Uterus (tissue), 4 donors: ENCODE data around the gene CIBAR2. TPM values are rescaled to one million over a fixed set of nuclear protein-coding genes. Genes with fewer than 3 reads are reported as not detected.

Experiments used
- DNase-seq, 2 donors: peaks; one replicate each; pipeline ENCODE4 v3.0.0-alpha.2; 2019 to 2020
- H3K27ac ChIP-seq, 2 donors: fragments of 200-600 bp; sonication (generic); 1 replicate in 1 of 2; 2 replicates in 1 of 2; pipeline ENCODE4 v1.5.1; 2016 to 2018
- H3K27me3 ChIP-seq, 2 donors: fragments of 200-600 bp; sonication (generic); one replicate each; pipeline ENCODE4 v1.5.1; 2018 to 2019; ENCODE audit warnings: control low read depth in 1 of 2
- H3K36me3 ChIP-seq, 2 donors: fragments of 200-600 bp; sonication (generic); one replicate each; pipeline ENCODE4 v1.5.1; 2019; ENCODE audit warnings: control low read depth in 1 of 2
- H3K4me1 ChIP-seq, 2 donors: fragments of 200-600 bp; sonication (generic); one replicate each; pipeline ENCODE4 v1.5.1; 2018 to 2019; ENCODE audit warnings: control low read depth in 1 of 2
- H3K4me3 ChIP-seq, 2 donors: fragments of 200-600 bp; sonication (generic); 1 replicate in 1 of 2; 2 replicates in 1 of 2; pipeline ENCODE4 v1.5.1; 2018 to 2019; ENCODE audit warnings: mild to moderate bottlenecking in 1 of 2
- H3K9me3 ChIP-seq, 2 donors: fragments of 200-600 bp; sonication (generic); one replicate each; pipeline ENCODE4 v1.5.1; 2019; ENCODE audit warnings: control low read depth in 1 of 2
- CTCF ChIP-seq, 4 experiments: fragments of 200-600 bp in 2 of 4; fragments of 450-650 bp in 2 of 4; sonication (generic) in 2 of 4; IDR thresholded peaks; one replicate each; pipeline ENCODE4 v1.5.1; 2016 to 2019; ENCODE audit warnings: antibody characterized with exemption in 4 of 4, mild to moderate bottlenecking in 2 of 4, moderate library complexity in 1 of 4
- POLR2A ChIP-seq, 2 donors: fragments of 450-650 bp; IDR thresholded peaks; one replicate each; pipeline ENCODE4 v1.6.1; 2016; ENCODE audit warnings: antibody characterized with exemption in 2 of 2, mild to moderate bottlenecking in 1 of 2, moderate library complexity in 1 of 2
- intact Hi-C: fragments of 100-400 bp; cut with DNase I; formaldehyde crosslinking; loops from one replicate; pipeline ENCODE4 v1.15.1; 2023; ENCODE audit warnings: low total_unique reads
- total RNA-seq, 4 donors: library from RNA; depleted of rRNA in 3 of 4; stranded (reverse); fragments of >200 nt in 3 of 4; gene quantifications; one replicate each; pipeline versions ENCODE4 v1.1.0 to v1.2.4, GENCODE V29; 2014 to 2023
- donor health status: DM: yes; HTN: yes; CAD: no.

The CIBAR2 gene
- total RNA-seq, 4 donors from 2014 or later = 2.4 TPM; not detected in 3

GRCh38 chr16:85111184-85111583 lies 1.1 kb downstream of the CIBAR2 start:
- Histone ChIP-seq H3K4me3 (no peak overlapping the region), H3K36me3 (no peaks in the 10 kb centered on the region), H3K27ac (no peak overlapping the region), H3K27me3 (no peaks in the 10 kb centered on the region), H3K4me1 (no peaks in the 10 kb centered on the region), H3K9me3 (no peaks in the 10 kb centered on the region)
- intact Hi-C loops = loop anchor here (10.0 kb wide), 1 partner anchor 144 kb away; no protein-coding TSS in a partner anchor
- no peak for DNase-seq
- TF ChIP-seq CTCF (IDR thresholded peaks at IDR 0.05) (no peak), POLR2A (IDR thresholded peaks at IDR 0.05) (no peak)

- intact Hi-C loops = loop anchor here (10.0 kb wide), 1 partner anchor 145 kb away; no protein-coding TSS in a partner anchor
- no peak overlapping the region for H3K4me3 ChIP-seq
- H3K4me1 ChIP-seq = no peaks in the 10 kb centered on the region
- no peaks in the 10 kb centered on the region for H3K36me3 ChIP-seq
- TF ChIP-seq POLR2A (IDR thresholded peaks at IDR 0.05) (no peak), CTCF (IDR thresholded peaks at IDR 0.05) (no peak)
- no peaks in the 10 kb centered on the region for H3K9me3 ChIP-seq
- H3K27me3 ChIP-seq = no peaks in the 10 kb centered on the region
- H3K27ac ChIP-seq = no peak overlapping the region
- no peak for DNase-seq
Observed at GRCh38 chr16:85110105-85110504, 2.2 kb downstream of the CIBAR2 start.

GRCh38 chr16:85107532-85107931 lies 4.7 kb downstream of the CIBAR2 start:
- no peaks in the 10 kb centered on the region for H3K36me3 ChIP-seq
- no peak for DNase-seq
- H3K4me3 ChIP-seq = no peak overlapping the region
- TF ChIP-seq POLR2A (IDR thresholded peaks at IDR 0.05) (no peak), CTCF (IDR thresholded peaks at IDR 0.05) (no peak)
- no peaks in the 10 kb centered on the region for H3K27me3 ChIP-seq
- H3K27ac ChIP-seq = no peak overlapping the region
- intact Hi-C loops = no loop called here
- H3K9me3 ChIP-seq = no peaks in the 10 kb centered on the region
- no peaks in the 10 kb centered on the region for H3K4me1 ChIP-seq

GRCh38 chr16:85107083-85107482 lies 5.2 kb downstream of the CIBAR2 start:
- Histone ChIP-seq H3K36me3 (no peaks in the 10 kb centered on the region), H3K9me3 (no peaks in the 10 kb centered on the region), H3K4me1 (no peaks in the 10 kb centered on the region), H3K27ac (no peak overlapping the region), H3K4me3 (no peak overlapping the region), H3K27me3 (no peaks in the 10 kb centered on the region)
- intact Hi-C loops = no loop called here
- TF ChIP-seq CTCF (IDR thresholded peaks at IDR 0.05) (no peak), POLR2A (IDR thresholded peaks at IDR 0.05) (no peak)
- no peak for DNase-seq

GRCh38 chr16:85105475-85105874 lies 6.8 kb downstream of the CIBAR2 start:
- no peaks in the 10 kb centered on the region for H3K27me3 ChIP-seq
- TF ChIP-seq CTCF (IDR thresholded peaks at IDR 0.05) (no peak), POLR2A (IDR thresholded peaks at IDR 0.05) (no peak)
- intact Hi-C loops = no loop called here

More at GRCh38 chr16:85105475-85105874, 6.8 kb downstream of the CIBAR2 start:
- DNase-seq = no peak
- no peaks in the 10 kb centered on the region for H3K36me3 ChIP-seq
- no peak overlapping the region for H3K4me3 ChIP-seq
- no peak overlapping the region for H3K27ac ChIP-seq
- H3K4me1 ChIP-seq = no peaks in the 10 kb centered on the region
- H3K9me3 ChIP-seq = no peaks in the 10 kb centered on the region
